Sigmoid colon (tissue), 7 donors: ENCODE data around the gene LFNG. TPM values are rescaled to one million over a fixed set of nuclear protein-coding genes. Genes with fewer than 3 reads are reported as not detected.

Source experiments
- DNase-seq: peaks from one replicate; pipeline ENCODE4 v3.0.0-alpha.2; 2019
- H3K27ac ChIP-seq, 4 donors: fragments of 200-600 bp; sonication (generic); one replicate each; pipeline ENCODE4 v1.5.1; 2016 to 2019; ENCODE audit warnings: mild to moderate bottlenecking in 1 of 4
- H3K27me3 ChIP-seq, 3 donors: fragments of 200-600 bp; sonication (generic); one replicate each; pipeline ENCODE4 v1.5.1; 2019; ENCODE audit warnings: mild to moderate bottlenecking in 1 of 3
- H3K36me3 ChIP-seq, 4 donors: fragments of 200-600 bp; sonication (generic); one replicate each; pipeline ENCODE4 v1.5.1; 2016 to 2019
- H3K4me1 ChIP-seq, 4 donors: fragments of 200-600 bp; sonication (generic); one replicate each; pipeline ENCODE4 v1.5.1; 2017 to 2019
- H3K4me3 ChIP-seq, 4 donors: fragments of 200-600 bp; sonication (generic); one replicate each; pipeline ENCODE4 v1.5.1; 2017 to 2019; ENCODE audit warnings: mild to moderate bottlenecking in 2 of 4, moderate library complexity in 1 of 4
- H3K9me3 ChIP-seq, 4 donors: fragments of 200-600 bp in 3 of 4; sonication (generic) in 3 of 4; one replicate each; pipeline versions ENCODE4 v1.5.1 to v1.6.1; 2013 to 2019
- EP300 ChIP-seq, 4 donors: sonication (generic); formaldehyde crosslinking; IDR thresholded peaks; one replicate each; pipeline ENCODE4 v1.6.1; 2017; ENCODE audit warnings: antibody characterized with exemption in 4 of 4
- POLR2A ChIP-seq, 2 donors: fragments of 450-650 bp; IDR thresholded peaks; one replicate each; pipeline ENCODE4 v1.6.1; 2016; ENCODE audit warnings: antibody characterized with exemption in 2 of 2, mild to moderate bottlenecking in 2 of 2, moderate library complexity in 2 of 2
- POLR2AphosphoS5 ChIP-seq, 4 donors: sonication (generic); formaldehyde crosslinking; IDR thresholded peaks; one replicate each; pipeline ENCODE4 v1.6.1; 2017; ENCODE audit warnings: antibody characterized with exemption in 4 of 4
- WGBS, 2 donors: extraction: QIAGEN DNeasy Blood & Tissue Kit; methylation state at CpG; one replicate each; pipeline ENCODE4 v1.1.7; 2013; 5-methylcytosine and 5-hydroxymethylcytosine counted together
- intact Hi-C: fragments of 100-400 bp; cut with DNase I; formaldehyde crosslinking; loops from one replicate; pipeline ENCODE4 v1.15.1; 2023
- polyA plus RNA-seq, 3 donors: library from polyadenylated mRNA; stranded (reverse); fragments of 200-250 nt; gene quantifications; one replicate each; pipeline ENCODE4 v1.2.3, GENCODE V29; 2013
- total RNA-seq, 4 donors: library from RNA; depleted of rRNA; stranded (reverse); fragments of >200 nt; gene quantifications; one replicate each; pipeline ENCODE4 v1.1.0, GENCODE V29; 2016
- TF ChIP-seq, protein P1 (sequence below), 4 experiments: fragments of 450-650 bp in 3 of 4; fragments of 200-600 bp in 1 of 4; IDR thresholded peaks; one replicate each; pipeline ENCODE4 v1.5.1; 2016 to 2019; ENCODE audit warnings: antibody characterized with exemption in 4 of 4, mild to moderate bottlenecking in 3 of 4, moderate library complexity in 2 of 4
- donor health status: healthy with polysubstance abuse.
- donor health status: Bipolar disorder and iron deficiency.
- donor health status: healthy.

Gene LFNG
- total and polyA plus RNA-seq, 7 donors, result 1.8 to 34.5 (median 5.8) TPM

GRCh38 chr7:2479276-2480069, 40.1 kb upstream of the LFNG start:
- peaks cover 14 to 94% (median 28%) of the 10 kb centered on the region in 3 donors for H3K27me3 ChIP-seq
- no peak for DNase-seq
- no peaks in the 10 kb centered on the region for H3K36me3 ChIP-seq
- intact Hi-C loops, result no loop called here
- TF ChIP-seq POLR2A (IDR thresholded peaks at IDR 0.05), result no peak
- TF ChIP-seq, protein P1, sequence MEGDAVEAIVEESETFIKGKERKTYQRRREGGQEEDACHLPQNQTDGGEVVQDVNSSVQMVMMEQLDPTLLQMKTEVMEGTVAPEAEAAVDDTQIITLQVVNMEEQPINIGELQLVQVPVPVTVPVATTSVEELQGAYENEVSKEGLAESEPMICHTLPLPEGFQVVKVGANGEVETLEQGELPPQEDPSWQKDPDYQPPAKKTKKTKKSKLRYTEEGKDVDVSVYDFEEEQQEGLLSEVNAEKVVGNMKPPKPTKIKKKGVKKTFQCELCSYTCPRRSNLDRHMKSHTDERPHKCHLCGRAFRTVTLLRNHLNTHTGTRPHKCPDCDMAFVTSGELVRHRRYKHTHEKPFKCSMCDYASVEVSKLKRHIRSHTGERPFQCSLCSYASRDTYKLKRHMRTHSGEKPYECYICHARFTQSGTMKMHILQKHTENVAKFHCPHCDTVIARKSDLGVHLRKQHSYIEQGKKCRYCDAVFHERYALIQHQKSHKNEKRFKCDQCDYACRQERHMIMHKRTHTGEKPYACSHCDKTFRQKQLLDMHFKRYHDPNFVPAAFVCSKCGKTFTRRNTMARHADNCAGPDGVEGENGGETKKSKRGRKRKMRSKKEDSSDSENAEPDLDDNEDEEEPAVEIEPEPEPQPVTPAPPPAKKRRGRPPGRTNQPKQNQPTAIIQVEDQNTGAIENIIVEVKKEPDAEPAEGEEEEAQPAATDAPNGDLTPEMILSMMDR (IDR thresholded peaks at IDR 0.05), result no peak
- TF ChIP-seq EP300 (IDR thresholded peaks at IDR 0.05), result no peak
- TF ChIP-seq POLR2AphosphoS5 (IDR thresholded peaks at IDR 0.05), result no peak
- H3K27ac ChIP-seq, result no peak overlapping the region
- no peak overlapping the region for H3K4me3 ChIP-seq
- H3K4me1 ChIP-seq, result peaks cover 0 to 18% (median 17%) of the 10 kb centered on the region in 4 donors
- WGBS, 2 donors, result 64 to 85% methylated on average over 16 of the region's 16 CpGs
- peaks cover 0 to 9% (median 3%) of the 10 kb centered on the region in 4 donors for H3K9me3 ChIP-seq

DNA sequence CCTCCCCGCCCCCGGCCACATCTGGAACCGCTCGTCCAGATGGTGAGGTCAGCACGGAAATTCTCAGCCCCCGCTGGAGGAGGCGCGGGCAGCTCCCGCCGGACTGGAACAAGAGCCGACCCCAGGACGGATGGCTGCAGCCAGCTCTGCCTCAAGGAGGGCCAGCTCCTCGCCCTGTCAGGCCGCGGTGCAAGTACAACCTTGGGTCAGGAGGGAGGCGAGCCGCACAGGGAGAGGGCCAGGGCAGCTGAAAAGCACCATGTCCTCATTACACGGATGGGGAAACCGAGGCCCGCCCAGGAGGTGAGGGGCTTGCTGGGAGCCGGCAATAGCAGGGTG, 39.5 kb upstream of the LFNG start:
- no peak for DNase-seq
- H3K27me3 ChIP-seq, result peaks cover 14 to 91% (median 27%) of the 10 kb centered on the region in 3 donors
- no peak for TF ChIP-seq EP300 (IDR thresholded peaks at IDR 0.05)
- TF ChIP-seq, protein P1 (IDR thresholded peaks at IDR 0.05), result no peak
- TF ChIP-seq POLR2AphosphoS5 (IDR thresholded peaks at IDR 0.05), result no peak
- no peak for TF ChIP-seq POLR2A (IDR thresholded peaks at IDR 0.05)

DNA sequence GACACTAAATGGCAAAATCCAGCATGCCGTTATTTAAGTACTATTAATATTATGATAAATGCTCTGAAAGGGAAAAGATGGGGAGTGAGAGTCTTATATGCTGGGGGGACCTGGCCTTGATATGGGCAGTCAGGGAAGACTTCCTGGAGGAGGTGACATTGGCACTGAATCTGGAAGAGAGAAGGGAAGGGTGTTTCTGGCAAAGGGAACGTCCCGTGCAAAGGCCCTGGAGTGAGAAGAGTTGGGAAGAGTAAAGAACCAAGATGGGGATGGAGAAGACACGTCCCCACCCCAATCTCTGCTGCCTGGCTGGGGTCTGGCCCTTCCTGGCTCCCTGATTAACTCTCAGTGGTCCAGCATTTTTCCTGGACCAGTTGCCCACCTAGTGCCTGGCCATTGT, 38.4 kb upstream of the LFNG start:
- no peak overlapping the region for H3K4me3 ChIP-seq
- peaks cover 0 to 18% (median 17%) of the 10 kb centered on the region in 4 donors for H3K4me1 ChIP-seq
- H3K27ac ChIP-seq, result no peak overlapping the region
- peaks cover 0 to 9% (median 3%) of the 10 kb centered on the region in 4 donors for H3K9me3 ChIP-seq
- H3K27me3 ChIP-seq, result peaks cover 14 to 87% (median 26%) of the 10 kb centered on the region in 3 donors
- no peaks in the 10 kb centered on the region for H3K36me3 ChIP-seq
- no peak for TF ChIP-seq EP300 (IDR thresholded peaks at IDR 0.05)
- TF ChIP-seq, protein P1 (IDR thresholded peaks at IDR 0.05), result no peak
- no peak for TF ChIP-seq POLR2A (IDR thresholded peaks at IDR 0.05)
- no peak for TF ChIP-seq POLR2AphosphoS5 (IDR thresholded peaks at IDR 0.05)
- DNase-seq, result no peak
- intact Hi-C loops, result no loop called here
- 80 to 86% methylated on average over 4 of the region's 4 CpGs for WGBS, 2 donors

More for the DNA sequence above, 39.5 kb upstream of the LFNG start:
- Histone ChIP-seq H3K9me3 (peaks cover 0 to 9% (median 3%) of the 10 kb centered on the region in 4 donors), H3K4me3 (no peak overlapping the region), H3K27ac (no peak overlapping the region), H3K36me3 (no peaks in the 10 kb centered on the region), H3K4me1 (peaks cover 0 to 18% (median 17%) of the 10 kb centered on the region in 4 donors)
- WGBS, 2 donors, result 73 to 75% methylated on average over 21 of the region's 21 CpGs
- intact Hi-C loops, result no loop called here

- peaks cover 0 to 9% (median 3%) of the 10 kb centered on the region in 4 donors for H3K9me3 ChIP-seq
- intact Hi-C loops, result no loop called here
- no peak overlapping the region for H3K4me3 ChIP-seq
- peaks cover 0 to 20% (median 19%) of the 10 kb centered on the region in 4 donors for H3K4me1 ChIP-seq
- peaks cover 11 to 85% (median 32%) of the 10 kb centered on the region in 3 donors for H3K27me3 ChIP-seq
- no peak for TF ChIP-seq POLR2A (IDR thresholded peaks at IDR 0.05)
- no peak for TF ChIP-seq POLR2AphosphoS5 (IDR thresholded peaks at IDR 0.05)
- TF ChIP-seq, protein P1 (IDR thresholded peaks at IDR 0.05), result no peak
- no peak for TF ChIP-seq EP300 (IDR thresholded peaks at IDR 0.05)
- 74 to 83% methylated on average over 10 of the region's 10 CpGs for WGBS, 2 donors
- DNase-seq, result no peak
- no peaks in the 10 kb centered on the region for H3K36me3 ChIP-seq
- no peak overlapping the region for H3K27ac ChIP-seq
These were observed 36.7 kb upstream of the LFNG start for GRCh38 chr7:2482725-2483451.
